B cell (primary cell): ENCODE measurements around the gene ADAMTS17. TPM values are rescaled to one million over a fixed set of nuclear protein-coding genes. Genes with fewer than 3 reads are reported as not detected.

Experiments
- ATAC-seq: fragments of 200-7000 bp; cut with Tn5 transposase; one replicate; pipeline ENCODE4 v1.10.0; 2021; ENCODE audit warnings: low read depth, mild to moderate bottlenecking, moderate number of reproducible peaks, moderate library complexity
- CTCF ChIA-PET: fragments of 350-600 bp; sonication (Branson Sonifier 250); formaldehyde crosslinking; loops from one replicate; lab custom pipeline; 2021; ENCODE audit warnings: antibody characterized with exemption, inconsistent platforms; lab: Charles Lee
- POLR2A ChIA-PET: fragments of 350-600 bp; sonication (Branson Sonifier 250); formaldehyde crosslinking; loops from one replicate; lab custom pipeline; 2021; ENCODE audit warnings: antibody characterized with exemption; lab: Charles Lee
- DNase-seq: peaks from one replicate; pipeline ENCODE4 v3.0.0; 2013
- H2AFZ ChIP-seq: 2 replicates; pipeline ENCODE4 v1.6.1; 2012; ENCODE audit warnings: mild to moderate bottlenecking, low read depth, low read length; ENCODE audit not compliant: insufficient read depth, poor library complexity, severe bottlenecking
- H3K27ac ChIP-seq, 2 donors: 1 replicate in 1 of 2; 2 replicates in 1 of 2; pipeline ENCODE4 v1.5.1; 2012 to 2013; ENCODE audit warnings: low read length in 2 of 2, mild to moderate bottlenecking in 2 of 2, moderate library complexity in 1 of 2
- H3K27me3 ChIP-seq, 4 experiments: fragments of 200-600 bp in 1 of 4; sonication (generic) in 1 of 4; replicated peaks in 1 of 4; 1 replicate in 2 of 4; 2 replicates in 2 of 4; pipeline versions ENCODE4 v1.6.1 to v1.7.0; 2013 to 2016; ENCODE audit warnings: low read length in 3 of 4, mild to moderate bottlenecking in 2 of 4, mixed read lengths in 1 of 4, moderate library complexity in 1 of 4; ENCODE audit not compliant: insufficient read depth in 4 of 4, control insufficient read depth in 3 of 4; ENCODE audit errors: control extremely low read depth in 1 of 4
- H3K36me3 ChIP-seq, 2 experiments: replicated peaks in 1 of 2; 1 replicate in 1 of 2; 2 replicates in 1 of 2; pipeline versions ENCODE4 v1.6.1 to v1.7.1; 2013; ENCODE audit warnings: low read length in 1 of 2; ENCODE audit not compliant: insufficient read depth in 2 of 2, control insufficient read depth in 1 of 2; ENCODE audit errors: control extremely low read depth in 1 of 2, extremely low read depth in 1 of 2
- H3K4me1 ChIP-seq, 2 donors: fragments of 200-600 bp in 1 of 2; sonication (generic) in 1 of 2; 1 replicate in 1 of 2; 2 replicates in 1 of 2; pipeline versions ENCODE4 v1.5.1 to v1.6.1; 2013 to 2017; ENCODE audit warnings: low read length in 2 of 2; ENCODE audit not compliant: control insufficient read depth in 2 of 2, insufficient read depth in 2 of 2
- H3K4me2 ChIP-seq: replicated peaks from 2 replicates; pipeline ENCODE3; 2012; ENCODE audit warnings: mild to moderate bottlenecking, low read depth, low read length; ENCODE audit not compliant: poor library complexity, severe bottlenecking
- H3K4me3 ChIP-seq, 5 experiments: fragments of 200-600 bp in 1 of 5; sonication (generic) in 1 of 5; 1 replicate in 3 of 5; 2 replicates in 2 of 5; pipeline versions ENCODE4 v1.5.1 to v1.7.0; 2011 to 2016; ENCODE audit warnings: low read length in 4 of 5, mild to moderate bottlenecking in 4 of 5, low read depth in 2 of 5, control low read depth in 1 of 5, moderate library complexity in 1 of 5; ENCODE audit not compliant: insufficient read depth in 1 of 5; ENCODE audit errors: control extremely low read depth in 1 of 5, extremely low read depth in 1 of 5
- H3K79me2 ChIP-seq: fragments of 200-600 bp; sonication (generic); one replicate; pipeline ENCODE4 v1.6.0; 2016; ENCODE audit warnings: low read length; ENCODE audit not compliant: control insufficient read depth, insufficient read depth
- H3K9ac ChIP-seq: fragments of 200-600 bp; sonication (generic); 2 replicates; pipeline ENCODE4 v1.6.1; 2017; ENCODE audit warnings: mild to moderate bottlenecking, low read length, moderate library complexity
- H3K9me3 ChIP-seq, 3 donors: one replicate each; pipeline versions ENCODE4 v1.6.1 to v1.7.1; 2013; ENCODE audit warnings: low read length in 2 of 3; ENCODE audit not compliant: control insufficient read depth in 2 of 3, insufficient read depth in 1 of 3; ENCODE audit errors: control extremely low read depth in 1 of 3
- H4K20me1 ChIP-seq: 2 replicates; pipeline ENCODE4 v1.6.0; 2012; ENCODE audit warnings: mild to moderate bottlenecking, low read length; ENCODE audit not compliant: insufficient read depth, control insufficient read depth, poor library complexity, severe bottlenecking
- H3K27ac Mint-ChIP-seq: one replicate; pipeline ENCODE4 v1.8.0; 2021; ENCODE audit warnings: mixed read lengths
- H3K27me3 Mint-ChIP-seq: one replicate; pipeline ENCODE4 v1.8.0; 2021; ENCODE audit warnings: mixed read lengths
- H3K4me1 Mint-ChIP-seq: one replicate; pipeline ENCODE4 v1.8.0; 2021; ENCODE audit warnings: mixed read lengths
- H3K4me3 Mint-ChIP-seq: one replicate; pipeline ENCODE4 v1.8.0; 2021; ENCODE audit warnings: mixed read lengths
- H3K9me3 Mint-ChIP-seq: one replicate; pipeline ENCODE4 v1.8.0; 2022; ENCODE audit warnings: mixed read lengths; ENCODE audit not compliant: insufficient read depth
- EZH2 ChIP-seq: IDR thresholded peaks from 2 replicates; pipeline ENCODE4 v1.6.1; 2012; ENCODE audit warnings: borderline replicate concordance, low read depth, mild to moderate bottlenecking, moderate library complexity, low read length; ENCODE audit not compliant: insufficient read depth, poor library complexity, severe bottlenecking
- WGBS: methylation state at CpG from one replicate; pipeline ENCODE4 v1.1.5; 2013; ENCODE audit warnings: missing lambda C conversion rate; ENCODE audit not compliant: insufficient coverage; 5-methylcytosine and 5-hydroxymethylcytosine counted together
- intact Hi-C: fragments of 100-400 bp; cut with micrococcal nuclease; formaldehyde crosslinking; loops from one replicate; pipeline ENCODE4 v1.10.0; 2022
- polyA plus RNA-seq: library from polyadenylated mRNA; depleted of rRNA; stranded (reverse); fragments of >200 nt; gene quantifications from 2 replicates; pipeline ENCODE4 v1.2.3, GENCODE V29; 2012
- total RNA-seq, 2 donors: library from RNA; stranded (reverse); fragments of 120-200 nt in 1 of 2; gene quantifications; 1 replicate in 1 of 2; 2 replicates in 1 of 2; pipeline versions ENCODE4 v1.2.3 to v1.2.4, GENCODE V29; 2013 to 2022
- TF ChIP-seq, protein P1 (sequence below): fragments of 200-600 bp; IDR thresholded peaks from one replicate; pipeline ENCODE4 v1.8.0; 2022; ENCODE audit warnings: antibody characterized with exemption, mild to moderate bottlenecking

The ADAMTS17 gene
- total and polyA plus RNA-seq, 2 donors (not counting 1 experiment from before 2014, with no cell fraction given) = 0.10 TPM; not detected in 1

DNA sequence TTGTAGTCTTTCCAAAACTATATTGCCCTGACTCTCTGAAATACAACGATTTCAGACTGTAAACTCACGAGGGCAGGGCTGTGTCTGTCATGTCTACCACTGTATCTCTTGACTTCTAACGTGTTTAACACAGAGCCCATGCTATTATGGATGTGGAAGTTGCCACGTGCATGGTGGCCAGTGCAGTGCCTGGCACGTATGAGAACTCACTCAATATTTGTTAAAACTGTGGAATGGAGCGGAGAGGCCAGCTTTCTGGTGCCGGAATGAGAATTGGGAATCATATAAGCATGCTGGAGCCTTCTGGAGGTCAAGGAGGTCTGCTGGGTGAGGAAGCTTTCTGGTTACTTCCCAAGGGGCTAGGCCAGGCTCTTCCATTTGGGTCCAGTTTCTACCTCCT lies 387.9 kb downstream of the ADAMTS17 start:
- Mint-ChIP-seq H3K4me3 (no peak overlapping the region), H3K4me1 (no peaks in the 10 kb centered on the region), H3K27me3 (peaks cover 35% of the 10 kb centered on the region), H3K27ac (no peak overlapping the region), H3K9me3 (peaks cover 3% of the 10 kb centered on the region)
- Histone ChIP-seq H3K27me3 (no peaks in the 10 kb centered on the region), H3K9me3 (peaks cover 0 to 2% (median 0%) of the 10 kb centered on the region in 3 donors), H3K27ac (no peak overlapping the region), H4K20me1 (no peaks in the 10 kb centered on the region), H3K4me3 (no peak overlapping the region), H3K79me2 (no peaks in the 10 kb centered on the region), H3K36me3 (no peaks in the 10 kb centered on the region), H3K9ac (no peak overlapping the region), H2AFZ (no peak overlapping the region), H3K4me2 (no peak overlapping the region), H3K4me1 (no peaks in the 10 kb centered on the region)
- WGBS = 93% methylated on average over 5 of the region's 7 CpGs
- intact Hi-C loops = no loop called here
- ATAC-seq (no peak), DNase-seq (no peak)
- POLR2A ChIA-PET = no interaction called here
- no peak for TF ChIP-seq EZH2
- TF ChIP-seq, protein P1, sequence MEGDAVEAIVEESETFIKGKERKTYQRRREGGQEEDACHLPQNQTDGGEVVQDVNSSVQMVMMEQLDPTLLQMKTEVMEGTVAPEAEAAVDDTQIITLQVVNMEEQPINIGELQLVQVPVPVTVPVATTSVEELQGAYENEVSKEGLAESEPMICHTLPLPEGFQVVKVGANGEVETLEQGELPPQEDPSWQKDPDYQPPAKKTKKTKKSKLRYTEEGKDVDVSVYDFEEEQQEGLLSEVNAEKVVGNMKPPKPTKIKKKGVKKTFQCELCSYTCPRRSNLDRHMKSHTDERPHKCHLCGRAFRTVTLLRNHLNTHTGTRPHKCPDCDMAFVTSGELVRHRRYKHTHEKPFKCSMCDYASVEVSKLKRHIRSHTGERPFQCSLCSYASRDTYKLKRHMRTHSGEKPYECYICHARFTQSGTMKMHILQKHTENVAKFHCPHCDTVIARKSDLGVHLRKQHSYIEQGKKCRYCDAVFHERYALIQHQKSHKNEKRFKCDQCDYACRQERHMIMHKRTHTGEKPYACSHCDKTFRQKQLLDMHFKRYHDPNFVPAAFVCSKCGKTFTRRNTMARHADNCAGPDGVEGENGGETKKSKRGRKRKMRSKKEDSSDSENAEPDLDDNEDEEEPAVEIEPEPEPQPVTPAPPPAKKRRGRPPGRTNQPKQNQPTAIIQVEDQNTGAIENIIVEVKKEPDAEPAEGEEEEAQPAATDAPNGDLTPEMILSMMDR = no peak
- CTCF ChIA-PET = no interaction called here

DNA sequence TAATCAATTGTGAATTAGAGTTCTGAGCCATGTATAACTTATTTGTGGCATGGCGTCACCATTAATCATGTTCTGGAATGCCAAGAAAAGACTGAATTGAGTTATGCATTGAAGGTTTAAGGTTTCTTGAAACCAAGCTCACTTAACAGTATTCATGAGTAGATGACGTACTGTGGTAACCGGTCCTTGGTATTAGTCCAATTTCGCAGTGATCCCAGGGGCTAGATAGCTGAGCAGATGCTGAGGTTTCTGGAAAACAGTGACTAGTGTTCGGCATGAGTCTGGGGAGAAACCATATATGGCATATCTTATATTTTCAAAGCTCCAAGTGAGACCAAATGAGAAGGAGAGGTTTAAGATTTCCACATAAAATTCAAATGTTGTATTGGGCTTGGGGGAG lies 390.3 kb downstream of the ADAMTS17 start:
- ATAC-seq (no peak), DNase-seq (no peak)
- ChIA-PET CTCF (no interaction called here), POLR2A (no interaction called here)
- Histone ChIP-seq H3K9ac (no peak overlapping the region), H3K4me3 (no peak overlapping the region), H3K4me1 (no peaks in the 10 kb centered on the region), H3K27me3 (no peaks in the 10 kb centered on the region), H3K79me2 (no peaks in the 10 kb centered on the region), H4K20me1 (no peaks in the 10 kb centered on the region), H3K27ac (no peak overlapping the region), H3K4me2 (no peak overlapping the region), H3K9me3 (peaks cover 1 to 6% (median 3%) of the 10 kb centered on the region in 3 donors), H2AFZ (no peak overlapping the region), H3K36me3 (no peaks in the 10 kb centered on the region)
- Mint-ChIP-seq H3K9me3 (peaks cover 9% of the 10 kb centered on the region), H3K27me3 (peaks cover 25% of the 10 kb centered on the region), H3K4me1 (no peaks in the 10 kb centered on the region), H3K27ac (no peak overlapping the region), H3K4me3 (no peak overlapping the region)
- TF ChIP-seq, protein P1 = no peak
- no peak for TF ChIP-seq EZH2
- intact Hi-C loops = no loop called here
- WGBS = no CpG with 5 or more reads among the region's 5 CpGs
